Kidney (tissue), 14 donors: ENCODE data around the gene CCM2. TPM values are rescaled to one million over a fixed set of nuclear protein-coding genes. Genes with fewer than 3 reads are reported as not detected.

Source experiments
- DNase-seq, 5 donors: peaks; one replicate each; pipeline ENCODE4 v3.0.0-alpha.2; 2013 to 2020
- FAIRE-seq: peaks from 2 replicates; lab custom pipeline; 2012; peaks lifted over from hg19 to GRCh38; lab: Jason Lieb, UNC
- H3K27ac ChIP-seq, 2 donors: one replicate each; pipeline ENCODE4 v1.7.0; 2013; ENCODE audit warnings: low read depth in 2 of 2, low read length in 2 of 2, inconsistent platforms in 1 of 2
- H3K27me3 ChIP-seq: one replicate; pipeline ENCODE4 v1.7.1; 2013; ENCODE audit warnings: low read length, inconsistent platforms; ENCODE audit not compliant: control insufficient read depth, insufficient read depth
- H3K36me3 ChIP-seq, 3 donors: one replicate each; pipeline versions ENCODE4 v1.7.0 to v1.7.1; 2013; ENCODE audit warnings: low read length in 3 of 3, control low read depth in 1 of 3, inconsistent platforms in 1 of 3; ENCODE audit not compliant: insufficient read depth in 3 of 3, control insufficient read depth in 2 of 3
- H3K4me1 ChIP-seq, 3 donors: one replicate each; pipeline versions ENCODE4 v1.7.0 to v1.7.1; 2013; ENCODE audit warnings: low read length in 3 of 3, inconsistent platforms in 1 of 3, low read depth in 1 of 3; ENCODE audit not compliant: control insufficient read depth in 2 of 3, insufficient read depth in 2 of 3
- H3K4me3 ChIP-seq, 3 donors: one replicate each; pipeline versions ENCODE4 v1.7.0 to v1.8.1; 2013; ENCODE audit warnings: low read length in 3 of 3, control low read depth in 1 of 3, inconsistent platforms in 1 of 3
- H3K9ac ChIP-seq, 3 donors: one replicate each; pipeline versions ENCODE4 v1.7.0 to v1.7.1; 2013; ENCODE audit warnings: low read length in 3 of 3, control low read depth in 1 of 3, inconsistent platforms in 1 of 3
- H3K9me3 ChIP-seq, 3 donors: one replicate each; pipeline versions ENCODE4 v1.7.0 to v1.7.1; 2013; ENCODE audit warnings: low read length in 3 of 3, control low read depth in 1 of 3, inconsistent platforms in 1 of 3; ENCODE audit not compliant: control insufficient read depth in 2 of 3, insufficient read depth in 1 of 3
- CTCF ChIP-seq: IDR thresholded peaks from 3 replicates; pipeline ENCODE4 v1.5.1; 2012; ENCODE audit warnings: mild to moderate bottlenecking, moderate library complexity, borderline replicate concordance; ENCODE audit not compliant: insufficient read depth; ENCODE audit errors: extremely low read depth
- intact Hi-C: fragments of 100-400 bp; cut with DNase I; formaldehyde crosslinking; loops from one replicate; pipeline ENCODE4 v1.11.1; 2022
- polyA plus RNA-seq: library from polyadenylated mRNA; stranded (reverse); fragments of 350-450 nt; fragmentation: Illumina TruSeq; extraction: RNeasy Lipid Tissue Mini Kit (QIAGEN cat#74804); gene quantifications from one replicate; pipeline ENCODE4 v1.2.3, GENCODE V29; 2014; ENCODE audit warnings: low read depth, low replicate concordance; ENCODE audit not compliant: insufficient read depth
- total RNA-seq: library from RNA; stranded (reverse); fragmentation: NEBNext Ultra II Directional; extraction: Animal tissue kit (Norgen Biotek cat#: 25700); gene quantifications from one replicate; pipeline ENCODE4 v1.2.1, GENCODE V29; 2021
- donor health status: control.
- donor health status: control.
- donor health status: control.
- donor health status: control.
- donor health status: control.
- donor health status: DM: yes; HTN: yes; CAD: no.
- donor health status: Normal renal cell carcinoma (clear cell type).

CCM2 gene
- total and polyA plus RNA-seq, 2 donors from 2014 or later = 35.0 to 37.8 TPM

DNA sequence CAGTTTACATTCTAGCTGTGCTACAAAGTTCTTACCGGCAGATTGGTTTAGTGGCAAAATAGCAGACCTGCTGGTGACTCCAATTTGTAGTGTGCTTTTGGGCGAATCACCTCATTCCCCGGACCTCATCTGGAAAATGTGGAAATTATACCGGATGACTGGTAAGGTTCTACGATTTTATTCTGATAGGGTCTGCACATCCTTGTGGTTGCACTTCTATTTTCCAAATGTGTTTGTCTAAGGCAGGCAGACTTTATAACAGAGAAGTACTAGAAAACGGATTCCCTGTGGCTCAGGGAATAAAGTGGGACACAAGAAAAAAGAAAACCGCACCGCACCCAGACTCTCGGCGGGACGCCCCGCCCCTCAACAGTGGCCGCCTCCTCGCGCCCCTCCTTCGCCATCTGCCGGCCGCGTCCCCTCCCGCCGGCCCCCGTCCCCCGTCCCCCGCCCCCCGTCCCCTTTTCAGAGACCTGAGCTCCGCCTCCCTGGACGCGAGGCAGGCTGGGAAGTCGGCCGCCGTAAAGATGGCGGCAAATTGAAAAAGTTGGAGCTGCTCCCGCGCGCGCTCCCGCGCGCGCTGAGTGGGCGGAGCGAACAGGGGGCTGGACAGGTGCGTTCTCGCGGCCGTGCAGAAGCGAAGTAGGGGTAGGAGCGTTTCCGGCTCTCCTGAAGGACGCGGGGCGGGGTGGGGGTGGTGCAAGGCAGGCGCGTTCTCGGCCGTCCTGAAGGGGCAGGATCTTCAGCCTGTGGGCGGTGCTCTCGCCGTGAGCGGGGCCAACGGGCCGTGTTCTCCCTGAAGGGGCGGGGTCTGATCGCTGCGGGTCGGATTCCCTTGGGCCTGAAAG is 532 bp upstream of the CCM2 start:
- Histone ChIP-seq H3K36me3 (no peaks in the 10 kb centered on the region), H3K27me3 (no peaks in the 10 kb centered on the region), H3K4me1 (peaks cover 0 to 10% (median 0%) of the 10 kb centered on the region in 3 donors), H3K9ac (peak overlapping the region; percentile 54 to 94 (median 70)), H3K27ac (peak overlapping the region; percentile 74 to 85), H3K9me3 (no peaks in the 10 kb centered on the region), H3K4me3 (peak overlapping the region; percentile 72 to 98 (median 95))
- no peak for FAIRE-seq
- intact Hi-C loops = no loop called here
- peak; percentile 100 for DNase-seq
- TF ChIP-seq CTCF = peak; percentile 4

- Histone ChIP-seq H3K27ac (no peak overlapping the region), H3K9me3 (no peaks in the 10 kb centered on the region), H3K4me3 (peak overlapping the region; percentile 75 to 92 (median 91)), H3K36me3 (no peaks in the 10 kb centered on the region), H3K9ac (peak overlapping the region in 2 of 3 donors; percentile 2 to 89), H3K27me3 (no peaks in the 10 kb centered on the region), H3K4me1 (peaks cover 0 to 10% (median 0%) of the 10 kb centered on the region in 3 donors)
- peak; percentile 15 to 69 (median 51) for DNase-seq
- TF ChIP-seq CTCF = no peak
- FAIRE-seq = no peak
- intact Hi-C loops = no loop called here
Measured at GRCh38 chr7:45001138-45001694, 1.2 kb downstream of the CCM2 start.

DNA sequence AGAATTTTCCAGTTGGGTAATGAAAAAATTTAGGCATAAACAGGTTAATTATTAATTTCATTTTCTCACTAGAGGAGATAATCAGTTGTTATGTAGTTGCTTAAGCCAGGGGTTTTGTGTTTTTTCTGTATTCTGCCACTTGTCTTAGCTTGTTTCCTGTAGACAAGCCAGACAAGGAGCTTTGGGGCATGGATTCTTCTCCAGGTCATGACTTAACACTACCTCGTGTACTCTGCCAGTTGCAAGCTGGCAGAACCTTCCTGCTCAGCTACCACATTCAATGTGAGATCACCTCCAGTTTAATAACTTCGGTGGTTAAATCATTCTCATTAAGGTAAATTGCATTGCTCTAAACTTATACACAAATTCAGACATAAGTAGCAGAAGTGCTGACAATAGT is 1.8 kb downstream of the CCM2 start:
- no peak for FAIRE-seq
- intact Hi-C loops = no loop called here

More for the DNA sequence above, 1.8 kb downstream of the CCM2 start:
- Histone ChIP-seq H3K4me3 (no peak overlapping the region), H3K27ac (no peak overlapping the region), H3K4me1 (peaks cover 0 to 10% (median 0%) of the 10 kb centered on the region in 3 donors), H3K9me3 (no peaks in the 10 kb centered on the region), H3K9ac (peak overlapping the region in 1 of 3 donors; percentile 36), H3K36me3 (no peaks in the 10 kb centered on the region), H3K27me3 (no peaks in the 10 kb centered on the region)
- TF ChIP-seq CTCF = no peak
- peak in 1 of 5 donors; percentile 1 for DNase-seq
